HG03354 (cell line): Measurements from ENCODE around the gene SNAPC2.

Source experiments
- ATAC-seq: cut with Tn5 transposase; IDR thresholded peaks from one replicate; pipeline ENCODE4 v1.9.1; 2021; ENCODE audit warnings: mild to moderate bottlenecking; ENCODE audit not compliant: unreplicated experiment, poor library complexity, severe bottlenecking

The SNAPC2 gene

DNA sequence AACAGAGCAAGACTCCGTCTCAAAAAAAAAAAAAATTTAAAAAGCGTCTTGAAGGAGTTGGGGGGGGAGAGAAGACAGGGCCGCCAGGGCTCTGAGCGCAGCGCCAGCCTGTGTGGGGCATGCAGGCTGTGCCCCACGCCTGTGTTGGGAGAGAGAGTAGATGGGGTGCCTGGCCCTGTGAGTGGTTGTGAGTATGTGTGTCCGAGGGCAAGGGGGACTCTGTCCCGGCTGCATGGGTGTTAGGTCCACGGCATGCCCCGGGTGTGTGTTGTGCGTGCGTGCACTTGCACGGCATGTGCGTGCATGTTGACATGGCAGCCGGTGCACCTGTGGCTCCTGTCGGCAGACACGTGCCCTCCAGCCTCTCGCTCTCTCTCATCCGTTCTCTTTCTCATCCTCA, 13.0 kb upstream of the SNAPC2 start:
- no peak for ATAC-seq

DNA sequence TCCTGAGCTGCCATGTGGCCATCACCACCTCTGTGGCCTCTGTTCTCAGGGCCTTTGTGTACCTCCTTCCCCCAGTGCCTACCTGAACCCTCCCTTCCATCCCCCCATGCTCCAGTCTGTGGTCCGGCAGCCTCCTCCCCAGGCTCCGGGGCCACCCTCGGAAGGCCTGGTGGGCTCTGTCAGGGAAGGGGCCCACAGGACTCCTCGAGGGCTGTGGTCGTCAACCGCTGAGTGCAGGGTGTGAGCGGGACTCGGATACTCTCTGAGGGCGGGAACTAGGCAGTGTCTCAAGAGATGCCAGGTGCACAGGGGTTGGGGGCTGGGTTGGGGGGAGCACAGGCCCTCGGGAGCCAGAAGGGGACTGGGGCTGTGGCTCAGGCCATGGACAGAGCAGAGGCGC, 12.6 kb upstream of the SNAPC2 start:
- no peak for ATAC-seq

DNA sequence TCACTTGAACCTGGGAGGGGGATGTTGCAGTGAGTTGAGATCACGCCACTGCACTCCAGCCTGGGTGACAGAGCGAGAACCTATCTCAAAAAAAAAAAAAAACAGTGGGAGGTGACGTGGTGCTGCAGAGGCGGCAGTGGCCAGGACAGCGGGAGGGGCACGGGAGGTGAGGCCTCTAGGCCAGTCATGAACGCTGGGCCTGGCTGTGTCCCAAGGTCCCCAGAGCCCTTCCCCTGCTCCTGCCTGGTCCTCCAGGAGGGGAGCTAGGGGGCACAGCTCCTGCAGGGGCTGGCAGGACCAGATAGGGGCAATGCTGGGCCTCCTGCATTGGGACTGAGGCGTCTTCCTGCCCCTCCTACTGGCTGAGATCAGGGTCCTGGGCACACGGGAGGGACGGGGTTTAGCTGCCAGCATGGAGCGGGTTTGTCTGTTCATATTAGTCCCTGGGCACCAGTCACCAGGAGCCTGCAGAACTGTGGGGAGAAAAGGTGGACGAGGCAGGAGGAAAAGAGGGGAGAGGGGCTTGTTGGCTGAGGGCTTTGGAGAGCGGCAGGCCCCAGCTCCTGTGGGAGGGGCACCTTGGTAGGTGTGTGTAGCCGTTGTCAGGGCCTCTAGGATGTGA, 11.9 kb upstream of the SNAPC2 start:
- ATAC-seq, result no peak

DNA sequence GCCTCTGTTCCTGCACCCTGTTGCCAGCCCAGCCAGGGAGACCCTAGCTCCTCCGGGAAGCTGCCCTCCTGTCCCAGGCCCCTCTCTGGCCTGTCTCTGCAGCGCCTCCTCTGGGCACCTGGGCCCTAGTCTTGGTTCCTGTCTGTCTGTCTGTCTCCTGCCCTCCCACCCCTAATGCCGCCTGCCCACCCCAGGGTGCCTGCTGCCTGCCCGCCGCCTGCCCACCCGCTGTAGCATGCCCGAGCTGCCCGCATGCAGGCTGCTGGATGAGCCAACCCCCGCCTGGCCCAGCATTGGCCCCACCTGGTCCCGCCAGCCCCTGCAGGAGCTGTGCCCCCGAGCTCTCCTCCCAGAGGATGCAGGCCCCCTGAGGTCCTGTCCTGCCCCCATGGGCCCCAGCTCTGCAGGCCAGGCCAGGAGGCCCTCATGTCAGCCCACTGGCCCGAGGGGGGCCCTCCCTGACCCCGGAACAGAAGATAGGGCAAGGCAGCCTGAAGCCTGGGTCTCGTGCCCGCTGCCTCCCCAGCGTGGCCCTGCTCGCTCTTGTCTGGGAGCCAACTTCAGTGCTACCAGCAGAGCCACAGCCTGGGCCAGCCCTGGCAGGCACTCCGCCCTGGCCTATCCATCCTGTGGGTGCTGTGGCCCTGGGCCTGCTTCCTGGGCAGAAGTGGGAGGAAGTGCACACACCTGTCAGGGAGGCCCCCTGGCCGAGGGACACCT, 11.2 kb upstream of the SNAPC2 start:
- ATAC-seq, result no peak

DNA sequence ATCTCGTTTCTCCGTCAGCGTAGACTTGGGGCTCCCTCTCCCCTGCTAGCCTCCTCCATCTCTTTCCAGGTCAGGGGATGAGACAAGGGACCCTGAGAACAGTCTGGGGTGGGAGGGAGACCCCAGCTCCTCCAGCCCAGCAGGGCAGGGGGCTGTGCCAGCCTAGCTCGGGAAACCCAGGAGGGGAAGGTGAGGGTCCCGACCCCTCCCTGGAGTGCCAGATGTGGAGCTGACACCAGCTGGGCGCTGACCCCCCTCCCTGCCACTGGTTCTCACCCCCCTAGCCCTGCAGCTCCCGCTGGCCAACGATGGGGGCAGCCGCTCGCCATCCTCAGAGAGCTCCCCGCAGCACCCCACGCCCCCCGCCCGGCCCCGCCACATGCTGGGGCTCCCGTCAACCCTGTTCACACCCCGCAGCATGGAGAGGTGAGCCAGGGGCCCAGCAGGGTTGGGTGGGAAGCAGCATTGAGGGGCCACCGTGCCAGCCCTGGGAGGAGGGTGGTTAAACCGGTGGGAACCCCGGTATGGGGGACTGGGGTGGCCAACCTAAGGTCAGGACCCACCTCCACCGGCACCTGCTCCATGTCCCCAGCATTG, 10.6 kb upstream of the SNAPC2 start:
- no peak for ATAC-seq

DNA sequence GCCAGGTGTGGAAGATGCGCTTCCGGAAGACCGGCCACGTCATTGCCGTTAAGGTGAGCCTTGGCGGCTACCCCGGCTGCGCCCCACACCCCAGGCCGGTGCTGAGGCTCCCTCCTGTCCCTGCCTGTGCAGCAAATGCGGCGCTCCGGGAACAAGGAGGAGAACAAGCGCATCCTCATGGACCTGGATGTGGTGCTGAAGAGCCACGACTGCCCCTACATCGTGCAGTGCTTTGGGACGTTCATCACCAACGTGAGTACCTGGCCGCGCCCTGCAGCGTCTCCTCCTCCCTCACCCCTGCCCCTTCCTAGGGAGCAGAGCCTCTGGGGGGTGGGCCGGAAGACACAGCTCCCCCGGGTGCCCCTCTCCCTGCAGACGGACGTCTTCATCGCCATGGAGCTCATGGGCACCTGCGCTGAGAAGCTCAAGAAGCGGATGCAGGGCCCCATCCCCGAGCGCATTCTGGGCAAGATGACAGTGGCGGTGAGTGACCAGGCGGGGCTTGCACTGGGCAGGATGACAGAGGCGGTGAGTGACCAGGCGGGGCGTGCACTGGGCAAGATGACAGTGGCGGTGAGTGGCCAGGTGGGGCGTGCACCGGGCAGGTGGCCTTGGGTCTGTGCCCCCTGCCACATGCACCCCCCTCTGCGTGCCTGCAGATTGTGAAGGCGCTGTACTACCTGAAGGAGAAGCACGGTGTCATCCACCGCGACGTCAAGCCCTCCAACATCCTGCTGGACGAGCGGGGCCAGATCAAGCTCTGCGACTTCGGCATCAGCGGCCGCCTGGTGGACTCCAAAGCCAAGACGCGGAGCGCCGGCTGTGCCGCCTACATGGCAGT, 9.6 kb upstream of the SNAPC2 start:
- no peak for ATAC-seq

DNA sequence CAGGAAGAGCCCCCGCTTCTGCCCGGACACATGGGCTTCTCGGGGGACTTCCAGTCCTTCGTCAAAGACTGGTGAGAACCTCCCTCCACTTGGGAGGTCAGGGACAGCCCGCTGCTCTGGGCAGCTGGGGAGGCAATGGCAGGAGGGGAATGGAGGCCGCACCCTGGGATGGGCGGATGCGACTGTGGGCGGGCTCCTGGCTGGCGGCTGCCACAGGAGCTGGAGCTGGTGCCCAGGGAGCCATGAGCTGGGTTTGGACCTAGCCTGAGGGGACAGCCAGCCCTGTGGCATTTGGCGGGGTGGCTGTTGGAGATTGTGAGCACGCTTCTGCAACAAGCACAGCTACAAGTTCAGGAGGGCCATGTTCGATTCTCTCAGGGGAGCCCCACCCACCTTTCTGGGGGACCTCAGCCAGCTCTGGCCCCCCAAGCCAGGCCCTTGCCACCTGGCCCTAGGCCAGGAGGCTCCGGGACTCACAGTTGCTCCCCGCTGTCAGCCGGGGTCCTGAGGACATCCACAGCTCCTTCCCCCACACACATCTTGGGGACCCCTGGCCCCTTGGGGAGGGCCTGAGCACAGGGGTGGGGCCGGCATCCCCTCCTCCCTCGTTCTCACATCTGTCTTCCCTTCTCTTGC, 8.5 kb upstream of the SNAPC2 start:
- no peak for ATAC-seq

DNA sequence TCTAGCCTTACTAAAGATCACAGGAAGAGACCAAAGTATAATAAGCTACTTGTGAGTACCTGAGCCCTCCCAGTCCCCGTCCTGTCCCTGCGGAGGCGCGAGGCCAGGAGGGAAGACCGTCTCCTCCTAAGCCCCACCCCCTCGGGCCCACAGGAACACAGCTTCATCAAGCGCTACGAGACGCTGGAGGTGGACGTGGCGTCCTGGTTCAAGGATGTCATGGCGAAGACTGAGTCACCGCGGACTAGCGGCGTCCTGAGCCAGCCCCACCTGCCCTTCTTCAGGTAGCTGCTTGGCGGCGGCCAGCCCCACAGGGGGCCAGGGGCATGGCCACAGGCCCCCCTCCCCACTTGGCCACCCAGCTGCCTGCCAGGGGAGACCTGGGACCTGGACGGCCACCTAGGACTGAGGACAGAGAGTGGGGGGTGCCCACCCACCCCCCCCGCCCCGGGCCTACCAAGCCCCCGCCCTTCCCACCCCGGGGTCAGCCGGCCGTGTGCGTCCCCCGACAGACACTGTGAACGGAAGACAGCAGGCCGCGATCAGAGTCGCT, 7.9 kb upstream of the SNAPC2 start:
- ATAC-seq, result no peak

DNA sequence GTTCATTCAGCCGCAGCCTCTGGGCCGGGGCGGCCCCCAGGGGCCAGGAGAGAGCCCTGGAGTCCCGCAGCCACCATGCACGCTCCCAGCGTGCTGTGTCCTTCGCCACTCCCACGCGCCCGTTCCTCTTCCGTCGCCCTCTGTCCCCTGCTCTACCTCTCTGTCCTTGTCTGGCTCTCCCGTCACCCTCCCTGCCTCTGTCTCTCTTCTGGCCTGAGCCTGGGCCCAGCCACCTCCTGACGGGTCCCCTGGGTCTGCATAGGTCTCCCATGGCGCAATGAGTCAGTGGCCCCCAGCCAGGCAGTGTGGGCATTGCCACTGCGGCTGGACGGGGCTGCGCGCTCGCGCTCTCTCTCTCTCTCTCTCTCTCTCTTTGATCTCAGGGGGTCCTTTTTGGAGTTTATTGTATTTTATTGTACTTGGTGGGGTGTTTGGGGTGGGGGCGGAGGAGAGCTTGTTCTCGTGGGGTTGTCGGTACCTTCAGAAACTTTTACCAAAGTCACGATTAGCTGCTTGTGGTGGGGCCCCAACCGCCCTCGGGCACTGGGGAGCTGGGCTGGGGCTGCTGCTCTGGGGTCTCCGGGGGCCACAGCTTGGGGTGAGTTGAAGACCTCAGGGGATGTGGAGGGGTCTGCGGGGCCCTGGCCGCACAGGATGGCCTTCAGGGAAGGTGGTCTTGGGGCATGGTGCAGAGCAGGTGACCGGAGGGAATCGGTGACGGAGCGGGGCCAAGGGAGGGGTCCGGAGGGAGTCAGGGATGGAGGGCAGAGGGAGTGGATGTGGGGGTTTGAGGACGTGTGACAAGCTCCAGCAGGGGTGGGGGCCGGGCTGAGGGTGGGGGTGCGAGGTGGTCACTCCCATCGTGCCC, 7.2 kb upstream of the SNAPC2 start:
- ATAC-seq, result no peak

DNA sequence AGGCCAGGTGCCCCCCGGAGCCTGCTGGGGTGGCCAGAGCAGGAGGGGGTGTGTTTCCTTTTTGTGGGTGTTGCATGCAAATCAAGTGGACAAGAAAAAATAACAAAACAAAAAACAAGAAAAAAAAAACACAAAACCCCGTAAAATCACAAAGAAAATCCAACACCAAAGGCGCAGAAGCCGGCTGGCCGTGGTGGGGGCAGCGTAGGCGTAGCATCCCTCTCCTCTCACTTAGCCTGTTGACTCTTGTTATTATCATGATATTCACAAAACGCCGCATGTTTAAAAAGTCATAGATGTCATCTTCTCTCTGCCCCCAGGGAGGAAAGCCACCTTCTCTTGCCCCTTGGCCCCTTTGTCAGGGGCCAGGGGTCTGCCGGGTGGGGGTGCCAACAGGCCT, 6.5 kb upstream of the SNAPC2 start:
- no peak for ATAC-seq

DNA sequence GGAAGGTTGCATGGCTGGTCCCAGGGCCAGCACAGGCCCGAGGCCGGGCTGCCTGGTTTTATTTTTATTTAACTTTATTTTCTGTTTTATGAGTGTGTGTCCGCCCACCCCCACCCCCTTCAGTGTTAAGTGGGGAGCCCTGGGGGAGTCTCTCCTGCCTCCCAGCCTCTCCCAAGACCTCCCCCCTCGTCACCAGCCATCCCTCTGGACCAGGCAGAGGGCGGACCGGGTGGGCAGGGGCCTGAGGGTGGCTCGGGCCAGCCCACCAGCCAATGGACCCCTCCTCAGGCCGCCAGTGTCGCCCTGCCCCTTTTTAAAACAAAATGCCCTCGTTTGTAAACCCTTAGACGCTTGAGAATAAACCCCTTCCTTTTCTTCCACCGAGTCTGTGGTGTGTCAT, 6.0 kb upstream of the SNAPC2 start:
- ATAC-seq, result no peak

DNA sequence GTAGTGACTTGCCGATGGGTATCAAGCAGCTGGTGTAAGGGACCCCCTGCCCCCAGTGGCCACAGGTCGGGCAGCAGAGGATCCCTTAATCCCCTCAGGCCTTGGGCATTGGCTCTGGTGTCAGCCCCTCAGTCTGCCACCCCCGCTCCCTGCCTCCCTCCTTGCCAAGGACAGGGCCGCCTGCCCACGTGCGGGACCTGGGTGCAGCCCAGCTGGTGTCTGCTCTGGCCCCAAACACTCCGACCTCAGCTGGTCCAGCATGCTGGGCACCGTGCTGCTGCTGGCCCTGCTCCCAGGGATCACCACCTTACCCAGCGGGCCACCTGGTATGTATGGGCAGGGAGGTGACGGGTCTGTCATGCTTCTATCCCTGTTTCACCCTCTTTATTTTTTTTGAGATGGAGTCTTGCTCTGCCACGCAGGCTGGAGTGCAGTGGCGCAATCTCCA, 5.5 kb upstream of the SNAPC2 start, which contains the start of gene TGFBR3L:
Gene TGFBR3L (plus strand): TSS at position 233 of the 448 bp plus-strand sequence.
- no peak for ATAC-seq

DNA sequence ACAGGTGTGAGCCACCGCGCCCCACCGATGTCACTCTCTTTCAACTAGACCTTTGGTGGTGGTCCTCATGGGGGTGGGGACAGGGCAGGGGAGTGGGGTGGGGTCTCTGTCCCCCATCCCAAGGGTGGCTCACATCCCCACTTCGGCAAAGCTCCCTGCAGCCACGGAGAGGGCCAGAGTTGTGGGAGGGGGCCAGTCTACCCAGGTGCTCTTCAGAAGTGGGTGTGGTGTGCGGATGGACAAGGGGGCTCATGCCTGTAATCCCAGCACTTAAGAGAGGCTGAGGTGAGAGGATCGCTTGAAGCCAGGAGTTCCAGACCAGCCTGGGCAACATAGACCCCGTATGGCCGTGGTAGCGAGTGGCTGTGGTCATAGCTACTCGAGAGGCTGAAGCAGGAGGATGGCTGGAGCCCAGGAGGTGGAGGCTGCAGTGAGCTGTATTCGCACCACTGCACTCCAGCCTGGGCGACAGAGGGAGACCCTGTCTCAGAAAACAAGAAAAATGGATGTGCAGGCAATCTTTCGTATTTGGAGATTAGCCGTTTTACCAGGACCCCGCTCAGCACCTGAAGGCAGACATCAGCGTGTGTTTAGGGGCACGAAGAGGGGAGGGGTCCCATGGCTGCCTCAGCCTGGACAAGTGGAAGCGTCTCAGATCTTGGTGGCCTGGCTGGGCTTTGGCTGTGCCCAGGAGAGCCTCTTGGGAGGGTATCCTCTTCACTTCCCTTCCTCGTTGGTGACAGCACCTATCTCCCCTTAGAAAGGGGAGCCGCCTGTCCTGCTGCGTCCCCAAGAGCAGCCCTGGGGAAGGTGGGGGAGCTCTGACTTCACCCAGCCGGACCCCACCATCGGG, 4.7 kb upstream of the SNAPC2 start:
- no peak for ATAC-seq

DNA sequence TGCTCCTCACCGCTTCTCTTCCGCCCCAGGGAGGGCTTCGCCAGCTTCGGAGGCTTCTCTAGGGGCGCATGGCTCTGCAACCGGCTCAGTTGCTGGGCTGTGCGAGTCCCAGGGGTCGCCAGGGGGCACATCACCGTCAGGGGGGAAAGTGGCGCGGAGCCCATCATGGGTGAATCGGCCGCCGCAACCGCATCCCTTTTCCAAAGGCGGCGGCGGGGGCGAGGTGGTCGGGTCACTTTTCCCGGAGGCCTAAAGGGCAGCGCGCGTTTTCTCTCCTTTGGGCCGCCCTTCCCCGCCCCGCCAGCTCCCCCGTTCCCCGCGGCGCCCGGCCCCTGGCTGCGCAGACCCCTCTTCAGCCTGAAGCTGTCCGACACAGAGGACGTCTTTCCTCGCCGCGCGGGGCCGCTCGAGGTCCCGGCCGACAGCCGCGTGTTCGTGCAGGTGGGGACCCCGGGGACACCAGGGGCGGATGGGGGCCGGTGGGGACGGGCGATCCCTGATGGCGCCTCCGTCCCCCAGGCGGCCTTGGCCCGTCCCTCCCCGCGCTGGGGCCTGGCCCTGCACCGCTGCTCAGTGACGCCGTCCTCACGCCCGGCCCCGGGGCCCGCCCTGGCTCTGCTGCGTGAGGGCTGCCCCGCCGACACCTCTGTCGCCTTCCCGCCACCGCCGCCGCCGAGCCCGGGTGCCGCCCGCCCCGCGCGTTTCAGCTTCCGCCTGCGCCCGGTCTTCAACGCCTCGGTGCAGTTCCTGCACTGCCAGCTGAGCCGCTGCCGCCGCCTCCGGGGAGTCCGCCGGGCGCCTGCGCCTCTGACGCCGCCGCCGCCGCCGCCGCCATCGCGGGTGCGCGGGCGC, 3.8 kb upstream of the SNAPC2 start:
- no peak for ATAC-seq

DNA sequence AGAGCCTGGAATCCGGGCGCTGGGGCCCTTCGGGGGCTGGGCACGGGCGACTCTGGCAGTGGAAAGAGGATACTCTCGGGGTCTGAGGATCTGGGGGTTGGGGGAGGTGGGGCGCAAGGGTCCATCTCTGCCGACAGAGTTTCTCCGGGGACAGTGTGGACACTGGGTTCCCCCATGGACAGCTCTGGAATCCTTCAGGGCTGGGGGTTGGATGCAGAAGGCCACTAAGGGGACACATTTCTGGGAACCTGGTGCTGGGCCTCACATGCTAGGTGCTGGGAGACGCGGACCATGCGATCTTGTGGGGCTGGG, 3.2 kb upstream of the SNAPC2 start:
- no peak for ATAC-seq

DNA sequence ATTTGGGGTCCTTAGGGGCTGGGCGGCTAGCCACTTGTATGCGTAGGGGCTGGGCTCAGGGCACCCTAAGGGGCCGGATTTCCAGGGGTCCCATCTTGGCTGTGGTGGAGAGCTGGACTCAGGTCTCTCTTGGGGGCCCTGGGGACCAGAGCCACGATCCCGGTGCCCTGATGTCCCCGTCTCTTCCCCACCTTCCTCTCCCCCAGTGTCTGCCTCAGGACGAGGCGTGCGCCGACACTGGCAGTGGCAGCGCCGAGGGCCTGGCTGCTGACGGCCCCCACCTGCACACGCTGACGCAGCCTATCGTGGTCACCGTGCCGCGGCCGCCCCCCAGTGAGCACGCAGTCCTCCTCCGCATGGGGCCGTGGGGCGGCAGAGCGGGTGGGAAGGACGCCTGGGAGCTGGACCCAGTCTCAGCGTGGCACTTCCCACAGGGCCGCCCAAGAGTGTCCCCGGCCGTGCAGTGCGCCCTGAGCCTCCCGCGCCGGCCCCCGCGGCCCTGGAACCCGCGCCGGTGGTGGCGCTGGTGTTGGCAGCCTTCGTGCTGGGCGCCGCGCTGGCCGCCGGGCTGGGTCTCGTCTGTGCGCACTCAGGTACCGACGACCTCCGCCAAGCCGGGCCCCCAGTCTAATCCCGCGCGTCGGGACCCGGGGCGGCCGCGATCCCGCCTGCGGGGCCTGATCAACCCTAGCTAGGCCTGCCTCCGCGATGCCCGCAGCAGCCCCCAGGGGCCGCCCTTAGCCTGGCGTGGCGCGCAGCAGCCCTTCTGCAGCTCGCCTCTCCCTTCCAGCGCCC, 2.7 kb upstream of the SNAPC2 start:
- no peak for ATAC-seq
